Measurements from ENCODE around the gene PCDHGA4.
"Not testable (repeated sequence)": the region's sequence is repeated elsewhere in the genome, so short reads cannot be mapped to it uniquely, and the experiment has no call there.

PCDHGA4 gene

DNA sequence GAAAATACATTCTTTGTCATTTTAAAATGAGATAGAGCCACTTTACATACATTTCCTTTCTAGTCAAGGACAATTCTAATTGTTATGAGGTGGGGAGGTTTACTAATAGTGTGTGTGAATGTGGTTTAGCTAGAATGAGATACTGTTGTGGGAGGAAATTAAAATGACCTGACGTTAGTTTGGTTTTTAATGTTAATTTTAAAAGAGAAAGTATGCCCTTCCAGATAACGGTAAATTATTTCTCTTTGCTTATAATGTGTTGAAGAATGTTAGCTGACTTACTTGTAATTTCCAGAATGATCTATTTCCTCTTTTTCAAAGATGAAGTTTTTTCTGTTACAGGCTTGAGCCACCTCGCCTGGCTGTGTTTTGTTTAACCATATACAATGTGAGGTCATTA lies 32.6 kb upstream of the PCDHGA4 start:
- DNase-seq (ENCODE audit: low spot score), result no peak
- no peak overlapping the region for H3K27ac ChIP-seq
- H3K4me3 ChIP-seq, result no peak overlapping the region
- TF ChIP-seq, protein P1, sequence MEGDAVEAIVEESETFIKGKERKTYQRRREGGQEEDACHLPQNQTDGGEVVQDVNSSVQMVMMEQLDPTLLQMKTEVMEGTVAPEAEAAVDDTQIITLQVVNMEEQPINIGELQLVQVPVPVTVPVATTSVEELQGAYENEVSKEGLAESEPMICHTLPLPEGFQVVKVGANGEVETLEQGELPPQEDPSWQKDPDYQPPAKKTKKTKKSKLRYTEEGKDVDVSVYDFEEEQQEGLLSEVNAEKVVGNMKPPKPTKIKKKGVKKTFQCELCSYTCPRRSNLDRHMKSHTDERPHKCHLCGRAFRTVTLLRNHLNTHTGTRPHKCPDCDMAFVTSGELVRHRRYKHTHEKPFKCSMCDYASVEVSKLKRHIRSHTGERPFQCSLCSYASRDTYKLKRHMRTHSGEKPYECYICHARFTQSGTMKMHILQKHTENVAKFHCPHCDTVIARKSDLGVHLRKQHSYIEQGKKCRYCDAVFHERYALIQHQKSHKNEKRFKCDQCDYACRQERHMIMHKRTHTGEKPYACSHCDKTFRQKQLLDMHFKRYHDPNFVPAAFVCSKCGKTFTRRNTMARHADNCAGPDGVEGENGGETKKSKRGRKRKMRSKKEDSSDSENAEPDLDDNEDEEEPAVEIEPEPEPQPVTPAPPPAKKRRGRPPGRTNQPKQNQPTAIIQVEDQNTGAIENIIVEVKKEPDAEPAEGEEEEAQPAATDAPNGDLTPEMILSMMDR (IDR thresholded peaks at IDR 0.05), result no peak

DNA sequence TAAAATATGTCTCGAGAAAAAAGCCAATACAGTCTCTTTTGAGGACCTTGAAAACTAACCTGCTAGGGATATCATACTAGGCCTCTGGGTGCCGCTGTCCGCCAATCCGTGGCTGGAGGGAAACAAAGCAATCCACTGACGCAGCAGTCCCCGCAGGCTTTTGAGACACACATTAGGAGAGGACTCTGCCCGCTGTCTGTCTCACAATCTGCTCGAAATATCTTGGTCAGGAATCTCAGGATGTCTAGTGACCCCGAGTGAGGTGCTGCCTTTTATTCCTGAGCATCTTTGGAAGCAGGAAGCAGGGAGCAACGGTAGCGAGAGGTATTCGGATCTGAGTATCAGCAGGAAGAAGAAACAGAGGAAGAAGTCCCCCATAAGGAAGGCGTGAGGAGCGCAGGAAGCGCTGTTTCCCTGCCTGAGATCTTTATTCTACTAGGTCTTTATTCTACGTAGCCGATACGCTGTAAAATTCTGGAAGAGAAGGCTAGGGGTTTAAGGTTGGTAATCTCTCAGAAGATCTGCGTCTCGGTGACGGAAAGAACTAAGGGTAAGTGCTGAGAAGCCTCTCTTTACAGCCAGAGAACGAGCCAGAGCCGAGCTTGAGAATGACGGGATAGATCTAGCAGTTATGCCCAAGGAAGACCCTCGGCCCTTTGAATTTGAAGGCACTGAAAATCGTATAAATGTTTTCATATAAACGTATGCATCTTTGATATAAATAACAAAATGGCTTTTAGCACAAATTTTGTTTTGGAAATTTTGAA lies 28.6 kb upstream of the PCDHGA4 start:
- DNase-seq (ENCODE audit: low spot score), result peak; percentile 75
- TF ChIP-seq, protein P1 (IDR thresholded peaks at IDR 0.05), result no peak
- H3K27ac ChIP-seq, result peak overlapping the region in 1 of 2 donors; percentile 57
- peak overlapping the region; percentile 65 for H3K4me3 ChIP-seq

DNA sequence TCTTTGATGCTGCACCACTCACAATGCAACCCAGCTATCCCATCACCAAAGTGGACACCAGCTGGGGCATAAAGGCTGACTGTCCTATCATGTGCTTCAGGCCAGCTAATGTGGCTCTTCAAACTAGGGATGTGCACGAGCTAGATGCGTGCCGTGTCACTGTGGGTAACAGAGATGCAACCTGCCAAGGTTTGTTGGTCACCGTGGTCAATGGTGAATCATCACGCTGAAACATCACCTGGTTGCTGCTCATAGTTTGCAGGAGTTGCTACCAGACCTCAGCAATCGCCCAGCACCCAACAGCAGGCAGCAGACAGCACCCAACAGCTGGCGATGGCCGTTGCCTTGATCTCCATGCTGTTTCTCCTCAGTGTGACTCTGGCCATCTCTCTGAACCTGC lies 26.6 kb upstream of the PCDHGA4 start:
- TF ChIP-seq, protein P1 (IDR thresholded peaks at IDR 0.05), result no peak
- no peak for DNase-seq (ENCODE audit: low spot score)
- Histone ChIP-seq H3K4me3 (peak overlapping the region; percentile 7), H3K27ac (no peak overlapping the region)

DNA sequence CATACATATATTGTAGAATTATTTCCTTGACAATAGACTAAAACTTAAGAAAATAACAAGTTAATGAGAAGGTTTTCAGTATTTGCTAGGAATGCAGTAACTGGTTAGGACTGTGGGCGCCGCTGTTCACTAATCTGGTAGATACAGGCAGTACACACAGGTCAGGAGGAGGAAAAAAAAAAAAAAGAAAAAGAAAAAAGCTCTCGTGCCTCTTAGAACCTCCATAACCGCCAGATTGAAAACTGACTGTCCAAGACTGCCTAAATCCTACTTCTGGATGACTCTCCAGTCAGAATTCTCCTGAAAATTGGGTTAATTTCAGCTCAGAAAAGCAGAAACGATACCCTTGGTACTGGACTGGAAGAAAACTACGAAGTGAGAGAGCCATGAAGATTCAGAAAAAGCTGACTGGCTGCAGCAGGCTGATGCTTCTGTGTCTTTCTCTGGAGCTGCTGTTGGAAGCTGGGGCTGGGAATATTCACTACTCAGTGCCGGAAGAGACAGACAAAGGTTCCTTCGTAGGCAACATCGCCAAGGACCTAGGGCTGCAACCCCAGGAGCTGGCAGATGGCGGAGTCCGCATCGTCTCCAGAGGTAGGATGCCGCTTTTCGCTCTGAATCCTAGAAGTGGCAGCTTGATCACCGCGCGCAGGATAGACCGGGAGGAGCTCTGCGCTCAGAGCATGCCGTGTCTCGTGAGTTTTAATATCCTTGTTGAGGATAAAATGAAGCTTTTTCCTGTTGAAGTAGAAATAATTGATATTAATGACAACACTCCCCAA lies 24.3 kb upstream of the PCDHGA4 start, which contains the start of gene PCDHGA1:
Gene PCDHGA1, plus strand, starts transcription at position 216 of the 782 bp plus-strand sequence.
- no peak within 1 kb of the TSS for H3K27ac ChIP-seq
- DNase-seq (ENCODE audit: low spot score), result no peak
- TF ChIP-seq, protein P1 (IDR thresholded peaks at IDR 0.05), result no peak
- H3K4me3 ChIP-seq, result peak within 1 kb of the TSS; percentile 11

DNA sequence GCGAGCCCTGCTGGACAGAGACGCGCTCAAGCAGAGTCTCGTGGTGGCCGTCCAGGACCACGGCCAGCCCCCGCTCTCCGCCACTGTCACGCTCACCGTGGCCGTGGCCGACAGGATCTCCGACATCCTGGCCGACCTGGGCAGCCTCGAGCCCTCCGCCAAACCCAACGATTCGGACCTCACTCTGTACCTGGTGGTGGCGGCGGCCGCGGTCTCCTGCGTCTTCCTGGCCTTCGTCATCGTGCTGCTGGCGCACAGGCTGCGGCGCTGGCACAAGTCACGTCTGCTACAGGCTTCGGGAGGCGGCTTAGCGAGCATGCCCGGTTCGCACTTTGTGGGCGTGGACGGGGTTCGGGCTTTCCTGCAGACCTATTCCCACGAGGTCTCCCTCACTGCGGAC lies 22.2 kb upstream of the PCDHGA4 start:
- H3K27ac ChIP-seq; DNase-seq (ENCODE audit: low spot score): not testable (repeated sequence)
- H3K4me3 ChIP-seq, result peak overlapping the region; percentile 14

DNA sequence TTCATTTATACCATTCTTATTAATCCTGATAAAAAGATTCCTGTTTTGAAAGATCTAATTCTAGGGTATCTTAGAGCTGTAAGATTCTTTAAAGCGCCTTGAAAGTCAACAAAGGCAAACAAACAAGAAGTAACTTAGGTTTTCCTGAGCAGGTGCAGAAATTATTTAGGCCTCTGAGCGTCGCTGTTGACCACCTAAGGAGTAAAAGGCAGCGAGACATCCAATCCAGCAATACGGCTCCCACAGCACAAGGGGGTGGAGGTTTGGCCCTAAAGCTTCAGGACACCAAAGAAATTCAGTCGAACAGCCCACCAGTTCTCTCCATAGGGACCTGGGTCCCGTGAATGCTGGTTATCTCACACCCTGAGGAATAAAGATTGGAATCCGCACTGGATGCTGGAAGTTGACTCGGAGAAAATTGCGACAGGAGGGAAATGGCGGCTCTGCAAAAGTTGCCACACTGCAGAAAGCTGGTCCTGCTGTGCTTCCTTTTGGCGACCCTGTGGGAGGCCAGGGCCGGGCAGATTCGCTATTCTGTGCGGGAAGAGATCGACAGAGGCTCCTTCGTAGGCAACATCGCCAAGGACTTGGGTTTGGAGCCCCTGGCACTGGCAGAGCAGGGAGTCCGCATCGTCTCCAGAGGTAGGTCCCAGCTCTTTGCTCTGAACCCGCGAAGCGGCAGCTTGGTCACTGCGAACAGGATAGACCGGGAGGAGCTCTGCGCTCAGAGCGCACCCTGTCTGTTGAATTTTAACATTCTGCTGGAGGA lies 16.1 kb upstream of the PCDHGA4 start, which contains the start of gene PCDHGA2:
Gene PCDHGA2, plus strand, starts transcription at position 223 of the 769 bp plus-strand sequence.
- no peak for DNase-seq (ENCODE audit: low spot score)

DNA sequence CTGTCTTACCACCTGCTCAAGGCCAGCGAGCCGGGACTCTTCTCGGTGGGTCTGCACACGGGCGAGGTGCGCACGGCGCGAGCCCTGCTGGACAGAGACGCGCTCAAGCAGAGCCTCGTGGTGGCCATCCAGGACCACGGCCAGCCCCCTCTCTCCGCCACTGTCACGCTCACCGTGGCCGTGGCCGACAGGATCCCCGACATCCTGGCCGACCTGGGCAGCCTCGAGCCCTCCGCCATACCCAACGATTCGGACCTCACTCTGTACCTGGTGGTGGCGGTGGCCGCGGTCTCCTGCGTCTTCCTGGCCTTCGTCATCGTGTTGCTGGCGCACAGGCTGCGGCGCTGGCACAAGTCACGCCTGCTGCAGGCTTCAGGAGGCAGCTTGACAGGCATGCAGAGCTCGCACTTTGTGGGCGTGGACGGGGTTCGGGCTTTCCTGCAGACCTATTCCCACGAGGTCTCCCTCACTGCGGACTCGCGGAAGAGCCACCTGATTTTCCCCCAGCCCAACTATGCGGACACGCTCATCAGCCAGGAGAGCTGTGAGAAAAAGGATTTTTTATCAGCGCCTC lies 14.0 kb upstream of the PCDHGA4 start:
- H3K4me3 ChIP-seq, result peak overlapping the region; percentile 15
- not testable (repeated sequence) for H3K27ac ChIP-seq; DNase-seq (ENCODE audit: low spot score)

More for the DNA sequence above, 16.1 kb upstream of the PCDHGA4 start, which contains the start of gene PCDHGA2:
- TF ChIP-seq, protein P1 (IDR thresholded peaks at IDR 0.05), result no peak
- H3K27ac ChIP-seq, result no peak within 1 kb of the TSS
- peak within 1 kb of the TSS; percentile 60 for H3K4me3 ChIP-seq

Measured in coronary artery (tissue), 2 donors.